CD14-positive monocyte (primary cell): ENCODE measurements around the gene IER5L. TPM values are rescaled to one million over a fixed set of nuclear protein-coding genes. Genes with fewer than 3 reads are reported as not detected.

Experiments used
- DNase-seq, 3 donors: peaks; one replicate each; pipeline ENCODE4 v3.0.0-alpha.2; 2011 to 2022
- H2AFZ ChIP-seq: 2 replicates; pipeline ENCODE4 v1.6.0; 2012; ENCODE audit warnings: mild to moderate bottlenecking, low read depth, low read length, inconsistent platforms; ENCODE audit not compliant: insufficient read depth, poor library complexity, severe bottlenecking
- H3K27ac ChIP-seq, 2 donors: 1 replicate in 1 of 2; 2 replicates in 1 of 2; pipeline ENCODE4 v1.5.1; 2012 to 2013; ENCODE audit warnings: low read length in 2 of 2, control low read depth in 1 of 2, inconsistent platforms in 1 of 2, low read depth in 1 of 2, mild to moderate bottlenecking in 1 of 2
- H3K27me3 ChIP-seq, 2 donors: one replicate each; pipeline versions ENCODE4 v1.6.0 to v1.6.1; 2011 to 2013; ENCODE audit warnings: low read length in 2 of 2; ENCODE audit not compliant: control insufficient read depth in 2 of 2, insufficient read depth in 2 of 2
- H3K36me3 ChIP-seq, 2 donors: replicated peaks in 1 of 2; 1 replicate in 1 of 2; 2 replicates in 1 of 2; pipeline versions ENCODE4 v1.5.1 to v1.6.1; 2012 to 2013; ENCODE audit warnings: low read length in 2 of 2, control low read depth in 1 of 2, inconsistent platforms in 1 of 2, mild to moderate bottlenecking in 1 of 2; ENCODE audit not compliant: insufficient read depth in 2 of 2, control insufficient read depth in 1 of 2
- H3K4me1 ChIP-seq, 2 donors: 1 replicate in 1 of 2; 2 replicates in 1 of 2; pipeline versions ENCODE4 v1.5.1 to v1.6.1; 2012 to 2013; ENCODE audit warnings: low read length in 2 of 2, control low read depth in 1 of 2, inconsistent platforms in 1 of 2, mild to moderate bottlenecking in 1 of 2, moderate library complexity in 1 of 2; ENCODE audit not compliant: insufficient read depth in 2 of 2, control insufficient read depth in 1 of 2
- H3K4me2 ChIP-seq: replicated peaks from 2 replicates; pipeline ENCODE3; 2012; ENCODE audit warnings: low read length, moderate library complexity, mild to moderate bottlenecking; ENCODE audit not compliant: poor library complexity, severe bottlenecking; ENCODE audit errors: extremely low read depth
- H3K4me3 ChIP-seq, 3 experiments: fragments of 200-600 bp in 1 of 3; sonication (generic) in 1 of 3; replicated peaks in 1 of 3; 1 replicate in 2 of 3; 2 replicates in 1 of 3; pipeline ENCODE4 v1.5.1; 2011 to 2013; ENCODE audit warnings: low read length in 3 of 3, mild to moderate bottlenecking in 3 of 3, control low read depth in 2 of 3, low read depth in 2 of 3, inconsistent platforms in 1 of 3, moderate library complexity in 1 of 3
- H3K79me2 ChIP-seq: 2 replicates; pipeline ENCODE4 v1.6.0; 2012; ENCODE audit warnings: mild to moderate bottlenecking, control low read depth, inconsistent platforms, low read length, moderate library complexity; ENCODE audit not compliant: insufficient read depth
- H3K9ac ChIP-seq: 2 replicates; pipeline ENCODE4 v1.6.0; 2017; ENCODE audit warnings: low read length, mild to moderate bottlenecking; ENCODE audit not compliant: insufficient read depth, poor library complexity, severe bottlenecking
- H3K9me3 ChIP-seq, 2 donors: replicated peaks in 1 of 2; 1 replicate in 1 of 2; 2 replicates in 1 of 2; pipeline versions ENCODE4 v1.5.1 to v1.6.1; 2012 to 2013; ENCODE audit warnings: low read length in 2 of 2, control low read depth in 1 of 2; ENCODE audit not compliant: control insufficient read depth in 1 of 2, insufficient read depth in 1 of 2
- H4K20me1 ChIP-seq: 2 replicates; pipeline ENCODE4 v1.6.0; 2012; ENCODE audit warnings: mild to moderate bottlenecking, low read length, control low read depth, moderate library complexity; ENCODE audit not compliant: insufficient read depth
- H3K27ac Mint-ChIP-seq, 7 donors: one replicate each; pipeline ENCODE4 v1.8.0; 2020; ENCODE audit warnings: mild to moderate bottlenecking in 7 of 7, mixed read lengths in 7 of 7, moderate library complexity in 6 of 7, inconsistent platforms in 2 of 7
- H3K27me3 Mint-ChIP-seq, 3 donors: one replicate each; pipeline ENCODE4 v1.8.0; 2021 to 2022; ENCODE audit warnings: low read depth in 3 of 3, mild to moderate bottlenecking in 3 of 3, mixed read lengths in 3 of 3, moderate library complexity in 3 of 3, inconsistent platforms in 1 of 3
- H3K36me3 Mint-ChIP-seq, 2 donors: one replicate each; pipeline ENCODE4 v1.8.0; 2020; ENCODE audit warnings: mixed read lengths in 2 of 2, inconsistent platforms in 1 of 2, mild to moderate bottlenecking in 1 of 2
- H3K4me1 Mint-ChIP-seq: one replicate; pipeline ENCODE4 v1.8.0; 2020; ENCODE audit warnings: mild to moderate bottlenecking, mixed read lengths
- H3K4me3 Mint-ChIP-seq, 2 donors: one replicate each; pipeline ENCODE4 v1.8.0; 2020; ENCODE audit warnings: mild to moderate bottlenecking in 2 of 2, mixed read lengths in 2 of 2, moderate library complexity in 1 of 2
- H3K9me3 Mint-ChIP-seq, 7 donors: one replicate each; pipeline ENCODE4 v1.8.0; 2020 to 2022; ENCODE audit warnings: mixed read lengths in 7 of 7, mild to moderate bottlenecking in 6 of 7, moderate library complexity in 6 of 7, inconsistent platforms in 2 of 7
- CTCF ChIP-seq: fragments of 200-600 bp; IDR thresholded peaks from one replicate; pipeline ENCODE4 v1.8.0; 2022; ENCODE audit warnings: antibody characterized with exemption, mild to moderate bottlenecking
- WGBS: methylation state at CpG from one replicate; pipeline ENCODE4 v1.1.5; 2013; ENCODE audit warnings: missing lambda C conversion rate; ENCODE audit not compliant: insufficient coverage; 5-methylcytosine and 5-hydroxymethylcytosine counted together
- intact Hi-C, 2 donors: fragments of 100-400 bp; cut with micrococcal nuclease; formaldehyde crosslinking; loops; one replicate each; pipeline versions ENCODE4 v1.15.0 to v1.15.1; 2023
- polyA plus RNA-seq, 3 donors: library from polyadenylated mRNA; depleted of rRNA in 1 of 3; unstranded in 2 of 3; stranded (reverse) in 1 of 3; fragments of 300-500 nt in 2 of 3; fragments of >200 nt in 1 of 3; fragmentation: Illumina TruSeq in 2 of 3; gene quantifications; 1 replicate in 2 of 3; 2 replicates in 1 of 3; pipeline ENCODE4 v1.2.3, GENCODE V29; 2012 to 2021

Gene IER5L
- polyA plus RNA-seq, 3 donors = 0.36 to 15.5 (median 0.79) TPM

DNA sequence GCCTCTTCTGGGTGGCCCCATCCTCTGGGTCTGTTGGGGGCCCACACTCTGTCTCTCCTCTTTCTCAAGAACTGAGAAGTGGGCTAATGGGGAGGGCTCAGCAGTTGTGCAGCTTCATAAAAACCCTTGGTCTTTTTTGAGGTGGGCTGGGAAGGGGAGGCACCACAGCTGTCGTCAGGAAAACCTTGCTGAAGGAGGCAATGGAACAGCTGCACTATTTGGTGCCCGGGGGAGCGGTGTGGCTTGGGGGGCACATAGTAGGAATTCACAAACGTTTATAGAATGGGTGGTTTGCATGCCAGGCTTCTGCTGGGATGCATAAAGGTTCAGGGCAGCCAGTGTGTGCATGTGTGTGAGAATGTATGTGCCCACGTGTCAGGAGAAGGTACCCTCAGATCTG lies 3.2 kb upstream of the IER5L start:
- 72% methylated on average over 5 of the region's 5 CpGs for WGBS
- no peak overlapping the region for H2AFZ ChIP-seq
- H3K79me2 ChIP-seq = peaks cover 14% of the 10 kb centered on the region
- H3K27ac ChIP-seq = no peak overlapping the region
- no peaks in the 10 kb centered on the region for H3K27me3 ChIP-seq
- Mint-ChIP-seq H3K27ac (no peak overlapping the region), H3K4me3 (no peak overlapping the region), H3K36me3 (no peaks in the 10 kb centered on the region), H3K4me1 (peaks cover 5% of the 10 kb centered on the region), H3K9me3 (no peaks in the 10 kb centered on the region), H3K27me3 (peaks cover 4 to 13% (median 8%) of the 10 kb centered on the region in 3 donors)
- no peaks in the 10 kb centered on the region for H3K9me3 ChIP-seq
- intact Hi-C loops = no loop called here
- H3K4me2 ChIP-seq = no peak overlapping the region
- H3K36me3 ChIP-seq = no peaks in the 10 kb centered on the region
- H3K4me1 ChIP-seq = peaks cover 7 to 10% of the 10 kb centered on the region in 2 donors
- H3K4me3 ChIP-seq = no peak overlapping the region
- no peak overlapping the region for H3K9ac ChIP-seq
- no peak for TF ChIP-seq CTCF
- peaks cover 17% of the 10 kb centered on the region for H4K20me1 ChIP-seq
- DNase-seq = no peak

- Histone ChIP-seq H3K79me2 (peaks cover 14% of the 10 kb centered on the region), H3K9ac (no peak overlapping the region), H3K4me3 (peak overlapping the region in 1 of 3 experiments; percentile 98), H4K20me1 (peaks cover 17% of the 10 kb centered on the region), H3K4me2 (peak overlapping the region; percentile 76), H3K36me3 (no peaks in the 10 kb centered on the region), H3K27ac (no peak overlapping the region), H2AFZ (peak overlapping the region; percentile 13), H3K27me3 (peaks cover 0 to under 1% of the 10 kb centered on the region in 2 donors), H3K9me3 (no peaks in the 10 kb centered on the region), H3K4me1 (peaks cover 24 to 32% of the 10 kb centered on the region in 2 donors)
- Mint-ChIP-seq H3K9me3 (no peaks in the 10 kb centered on the region), H3K4me3 (peak overlapping the region; percentile 20 to 55), H3K27me3 (peaks cover 2 to 11% (median 9%) of the 10 kb centered on the region in 3 donors), H3K27ac (no peak overlapping the region), H3K4me1 (peaks cover 11% of the 10 kb centered on the region), H3K36me3 (no peaks in the 10 kb centered on the region)
- no peak for TF ChIP-seq CTCF
- intact Hi-C loops = loop anchor here (5.0 to 10.0 kb wide), 5 partner anchors 41 to 449 kb away; partner anchors contain the start of gene NTMT1 (in 1 of the 2)
- no peak for DNase-seq
- 26% methylated on average over 32 of the region's 45 CpGs for WGBS
Measured at GRCh38 chr9:129178568-129179382, 714 bp upstream of the IER5L start.
